DMS53 (cell line): ENCODE data around the gene RNF25.

Source experiments
- DNase-seq: peaks from one replicate; lab custom pipeline; 2025; lab: John Stamatoyannopoulos, UW

Gene RNF25

DNA sequence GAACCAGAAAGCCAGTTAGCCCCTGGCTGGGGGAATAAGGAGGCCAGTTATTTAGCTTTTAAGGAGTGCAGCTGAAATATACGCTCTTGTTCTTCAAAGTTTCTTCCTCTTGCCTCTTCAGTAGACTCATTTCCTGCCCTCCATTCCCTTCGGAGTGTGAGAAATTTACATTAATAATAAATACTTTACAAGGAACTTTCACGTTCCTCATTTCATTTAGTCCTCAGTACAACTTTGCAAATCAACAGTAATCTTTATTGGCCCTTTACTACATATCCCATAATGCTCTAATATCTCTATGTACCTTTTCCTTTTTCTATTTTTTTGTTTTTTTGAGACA, 48.5 kb downstream of the RNF25 start:
- DNase-seq: no peak

DNA sequence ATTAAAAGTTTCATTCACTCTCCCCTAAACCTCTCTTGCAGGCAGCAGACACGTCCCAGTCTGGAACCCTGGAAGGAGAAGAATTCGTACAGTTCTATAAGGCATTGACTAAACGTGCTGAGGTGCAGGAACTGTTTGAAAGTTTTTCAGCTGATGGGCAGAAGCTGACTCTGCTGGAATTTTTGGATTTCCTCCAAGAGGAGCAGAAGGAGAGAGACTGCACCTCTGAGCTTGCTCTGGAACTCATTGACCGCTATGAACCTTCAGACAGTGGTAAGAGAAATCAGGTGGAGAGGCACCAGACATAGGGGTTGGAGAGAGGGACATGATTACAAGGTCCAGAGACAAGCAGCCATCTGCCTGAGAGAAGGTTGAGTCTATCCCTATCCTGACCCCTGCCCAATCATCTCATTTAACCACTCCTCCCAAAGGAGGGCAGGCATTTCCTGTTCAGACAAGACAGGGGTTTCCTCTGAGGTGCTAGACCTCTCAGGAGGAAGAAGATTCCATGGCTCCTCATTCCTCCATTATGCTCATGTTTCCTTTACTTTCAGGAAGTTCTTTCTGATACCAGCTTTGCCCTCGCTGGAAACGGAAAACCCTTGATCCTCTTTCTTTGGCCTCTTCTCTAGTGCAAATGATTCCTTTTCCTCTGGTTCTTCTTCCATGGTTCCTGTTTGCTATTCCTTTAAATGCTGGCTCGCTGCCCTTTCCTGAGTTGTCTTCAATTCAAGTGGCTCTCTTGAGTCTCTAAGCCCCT, 49.0 kb downstream of the RNF25 start:
- no peak for DNase-seq

DNA sequence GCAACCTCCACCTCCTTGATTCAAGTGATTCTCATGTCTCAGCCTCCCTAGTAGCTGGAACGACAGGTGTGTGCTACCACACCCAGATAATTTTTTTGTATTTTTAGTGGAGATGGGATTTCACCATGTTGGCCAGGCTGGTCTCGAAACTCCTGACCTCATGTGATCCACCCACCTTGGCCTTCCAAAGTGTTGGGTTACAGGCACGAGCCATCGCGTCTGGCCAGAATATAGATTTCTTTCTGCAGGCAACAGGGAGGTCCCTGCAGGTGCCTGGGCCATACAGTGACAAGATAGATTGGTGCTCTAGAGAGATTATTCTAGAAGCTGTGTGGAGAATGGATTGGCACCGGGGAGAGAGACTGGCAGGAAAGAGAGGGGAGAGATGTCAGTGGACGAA, 50.8 kb downstream of the RNF25 start:
- no peak for DNase-seq

DNA sequence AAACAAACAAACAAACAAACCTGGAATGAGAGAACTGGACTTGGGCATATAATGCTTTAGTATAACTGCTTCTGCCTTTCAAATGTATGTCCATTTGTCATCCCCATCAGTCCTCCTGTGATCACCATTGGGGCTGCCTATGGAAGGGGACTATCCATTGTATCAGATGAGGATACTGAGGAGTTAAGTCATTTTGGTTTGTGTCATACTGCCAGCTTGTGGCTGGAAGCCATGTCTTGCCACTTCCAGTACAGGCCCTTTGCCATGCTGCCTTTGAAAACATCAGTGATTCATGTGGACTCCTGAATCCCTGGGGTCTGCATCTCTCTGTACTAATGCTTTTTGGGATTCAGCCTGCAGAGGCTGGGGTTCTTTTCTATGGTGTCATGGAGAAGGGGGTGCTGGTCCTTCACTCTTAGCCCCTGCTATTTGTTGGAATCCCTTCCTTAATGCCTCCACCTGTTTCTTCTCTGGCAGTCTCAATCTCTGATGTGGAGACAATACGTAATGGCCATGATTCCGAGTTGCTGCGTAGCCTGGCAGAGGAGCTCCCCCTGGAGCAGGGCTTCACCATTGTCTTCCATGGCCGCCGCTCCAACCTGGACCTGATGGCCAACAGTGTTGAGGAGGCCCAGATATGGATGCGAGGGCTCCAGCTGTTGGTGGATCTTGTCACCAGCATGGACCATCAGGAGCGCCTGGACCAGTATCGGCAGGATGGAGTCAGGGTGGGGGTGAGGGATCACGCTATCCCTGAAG, 53.5 kb downstream of the RNF25 start:
- peak; percentile 38 for DNase-seq

DNA sequence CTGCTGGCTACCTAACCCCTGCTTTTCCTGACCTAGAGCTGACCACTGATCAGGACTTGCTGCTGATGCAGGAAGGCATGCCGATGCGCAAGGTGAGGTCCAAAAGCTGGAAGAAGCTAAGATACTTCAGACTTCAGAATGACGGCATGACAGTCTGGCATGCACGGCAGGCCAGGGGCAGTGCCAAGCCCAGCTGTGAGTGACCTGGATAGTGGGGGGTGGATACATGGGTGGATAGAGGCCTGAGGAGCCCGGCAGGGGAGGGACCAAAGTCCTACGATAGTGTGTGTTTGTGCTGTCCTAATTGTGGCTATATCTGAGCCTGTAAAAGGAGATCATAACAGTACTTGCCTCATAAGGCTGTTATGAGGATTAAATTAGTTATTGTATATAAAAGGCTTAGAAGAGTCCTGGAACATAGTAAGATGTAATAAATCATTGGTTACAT, 55.9 kb downstream of the RNF25 start:
- DNase-seq: no peak
